DMS153 (cell line): Measurements from ENCODE around the gene RRM2.
A peak's percentile ranks its signal among the peaks of the same experiment; 100 is the strongest.
"Not testable (repeated sequence)": the region's sequence is repeated elsewhere in the genome, so short reads cannot be mapped to it uniquely, and the experiment has no call there.

Source experiments
- DNase-seq: peaks from one replicate; lab custom pipeline; 2025; lab: John Stamatoyannopoulos, UW

Gene RRM2

DNA sequence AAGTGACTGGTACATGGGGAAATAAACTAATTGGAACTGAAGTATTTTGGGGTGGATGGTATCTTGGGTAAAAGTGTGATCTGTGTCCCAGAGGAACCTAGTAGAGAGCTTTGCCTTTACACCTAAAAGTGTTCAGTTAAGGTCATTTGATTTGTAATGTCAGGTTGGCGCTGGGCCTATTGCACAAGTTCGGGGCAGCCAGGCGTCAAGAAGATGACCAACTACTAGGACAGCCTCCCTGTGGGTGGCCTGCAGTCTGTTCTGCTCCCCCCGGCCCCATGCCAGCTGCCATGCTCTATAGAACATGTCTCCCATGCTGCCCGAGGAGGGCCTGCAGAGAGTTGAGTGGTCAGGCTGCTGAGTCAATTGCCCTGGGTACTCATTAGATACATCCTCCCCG, 10.1 kb downstream of the RRM2 start:
- DNase-seq, result no peak

DNA sequence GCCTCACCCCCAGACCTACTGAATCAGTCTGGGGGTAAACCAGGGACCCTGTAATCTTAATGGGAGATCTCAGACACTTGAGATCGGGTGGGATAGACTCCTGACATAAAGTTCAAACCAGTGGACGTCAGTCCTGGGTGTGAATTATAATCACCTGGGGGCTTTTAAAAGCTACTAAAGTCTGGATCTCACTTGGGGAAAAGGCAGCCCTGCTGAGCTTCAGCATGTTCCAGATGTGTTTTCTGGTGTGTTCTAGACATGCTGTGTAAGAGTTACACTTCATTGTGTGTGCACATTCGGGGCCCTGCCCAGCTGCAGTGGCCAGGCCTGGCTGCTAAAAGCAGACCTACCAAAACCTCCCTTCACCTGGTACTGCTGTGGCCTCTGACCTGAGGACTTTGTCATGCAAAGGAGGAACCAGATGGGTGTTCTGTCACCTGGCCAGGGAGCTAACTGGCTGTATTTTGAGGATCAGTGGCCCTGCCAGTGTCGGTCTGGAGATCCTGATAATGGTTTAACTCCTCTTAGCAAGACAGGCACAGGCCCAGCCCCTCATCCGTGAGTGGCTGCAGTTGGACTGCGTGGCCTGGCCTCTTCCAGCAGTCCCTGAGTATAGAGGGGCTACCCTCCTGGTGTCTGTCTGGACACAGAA, 10.6 kb downstream of the RRM2 start:
- no peak for DNase-seq

DNA sequence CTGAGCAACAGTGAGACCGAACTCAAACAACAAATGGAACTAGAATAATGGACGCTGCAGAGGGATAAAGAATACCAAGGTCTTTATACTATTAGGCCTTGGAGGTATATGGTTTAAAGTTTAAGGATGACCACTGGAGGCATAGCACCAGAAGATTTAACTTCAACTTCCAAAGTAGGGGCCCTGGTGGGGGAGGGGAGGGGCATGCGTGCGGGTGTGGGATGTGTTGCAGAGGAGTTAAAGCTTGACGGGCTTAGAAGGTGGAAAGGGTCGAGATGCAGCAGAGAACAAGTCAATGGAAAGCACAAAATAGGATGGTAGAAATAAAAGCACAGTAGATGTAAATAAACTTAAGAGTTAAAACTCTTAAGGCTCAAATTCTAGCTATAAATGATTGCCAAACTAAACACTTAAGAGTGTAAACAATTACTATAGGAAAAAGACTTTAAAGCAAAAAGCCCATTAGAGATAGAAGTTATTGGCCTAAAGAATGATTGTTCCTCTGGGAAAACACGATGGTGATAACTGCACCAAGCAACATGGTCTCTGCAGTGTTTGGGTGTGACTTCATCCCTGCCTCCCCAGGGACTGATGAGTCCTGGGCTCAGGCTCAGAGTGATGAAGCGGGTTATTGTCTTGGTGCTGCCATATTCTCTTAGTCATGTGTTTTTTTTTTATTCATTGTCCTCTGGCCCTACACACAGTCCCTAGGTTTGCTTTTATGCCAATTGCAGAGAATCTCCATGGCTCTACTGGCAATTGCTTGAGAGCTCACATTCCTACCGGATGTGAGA, 13.0 kb downstream of the RRM2 start:
- peak; percentile 81 for DNase-seq

DNA sequence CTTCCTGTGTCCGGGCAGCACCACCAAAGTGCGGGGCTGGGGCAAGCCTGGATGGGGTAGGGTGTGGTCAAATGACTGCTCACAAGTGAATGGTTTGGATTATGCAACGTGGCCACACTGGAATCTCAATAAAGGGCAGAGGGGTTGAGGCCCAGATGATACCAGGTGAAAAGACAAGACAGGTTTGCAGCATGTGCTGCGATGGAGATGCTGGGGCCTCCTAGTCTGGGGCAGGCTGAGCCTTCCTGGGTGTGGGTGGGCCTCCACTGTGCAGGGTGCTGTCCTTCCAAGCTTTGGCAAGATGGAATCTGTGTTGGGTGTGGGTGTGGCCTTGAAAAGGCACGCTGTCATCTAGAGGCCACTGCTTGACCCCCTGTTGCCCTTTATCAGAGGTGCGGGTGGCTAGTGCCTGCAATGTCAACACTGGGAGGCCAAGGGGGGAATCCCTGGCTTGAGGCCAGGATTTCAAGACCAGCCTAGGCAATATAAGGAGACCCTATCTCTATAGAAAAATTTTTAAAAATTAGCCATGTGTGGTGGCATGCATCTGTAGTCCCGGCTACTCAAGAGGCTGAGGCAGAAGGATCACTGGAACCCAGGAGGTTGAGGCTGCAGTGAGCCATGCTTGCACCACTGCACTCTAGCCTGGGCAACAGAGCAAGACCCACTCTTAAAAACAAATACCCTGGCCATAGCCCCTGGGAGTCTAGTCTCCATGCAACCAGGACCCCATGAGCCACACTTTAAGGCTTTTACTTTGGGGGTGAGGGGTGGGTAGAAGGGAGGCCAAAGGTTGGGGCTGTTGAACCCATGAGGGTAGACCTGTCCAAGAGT, 13.8 kb downstream of the RRM2 start:
- no peak for DNase-seq

DNA sequence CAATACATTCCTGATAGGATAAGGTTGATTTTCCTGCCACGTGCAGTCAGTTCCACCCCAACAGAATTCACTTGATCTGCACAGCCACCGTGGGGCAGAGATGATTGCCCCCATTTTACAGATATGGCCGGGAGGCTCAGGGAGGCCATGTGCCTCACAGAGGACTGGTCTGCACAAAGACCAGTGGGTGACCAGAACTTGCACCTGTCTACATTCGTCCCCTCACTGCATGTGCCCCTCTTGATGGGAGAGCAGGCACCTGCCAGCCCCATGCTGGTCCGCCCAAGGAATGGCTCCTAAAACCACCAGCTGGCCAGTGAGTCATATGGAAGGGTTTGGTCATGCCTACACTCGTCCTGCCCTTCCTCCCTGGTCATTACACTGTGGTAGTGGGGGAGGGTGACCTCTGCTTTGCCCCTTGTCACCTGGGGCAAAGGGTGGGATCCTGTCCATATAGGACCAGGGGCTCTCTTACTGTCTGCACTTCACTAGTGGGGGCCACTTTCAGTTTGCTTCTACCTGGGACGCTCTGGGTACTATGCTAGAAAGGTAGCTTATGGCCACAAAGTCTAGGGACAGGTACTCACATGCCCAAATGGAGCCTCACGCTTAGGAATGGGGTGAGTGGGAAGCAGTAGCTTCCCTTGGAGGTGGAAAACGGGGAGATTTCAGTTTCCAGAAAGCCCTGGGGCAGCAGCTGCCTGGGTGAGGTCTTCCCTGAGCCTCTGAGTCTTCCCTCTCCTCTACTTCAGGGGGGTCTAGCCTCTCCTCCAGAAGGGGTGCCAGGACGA, 14.7 kb downstream of the RRM2 start:
- DNase-seq, result no peak

DNA sequence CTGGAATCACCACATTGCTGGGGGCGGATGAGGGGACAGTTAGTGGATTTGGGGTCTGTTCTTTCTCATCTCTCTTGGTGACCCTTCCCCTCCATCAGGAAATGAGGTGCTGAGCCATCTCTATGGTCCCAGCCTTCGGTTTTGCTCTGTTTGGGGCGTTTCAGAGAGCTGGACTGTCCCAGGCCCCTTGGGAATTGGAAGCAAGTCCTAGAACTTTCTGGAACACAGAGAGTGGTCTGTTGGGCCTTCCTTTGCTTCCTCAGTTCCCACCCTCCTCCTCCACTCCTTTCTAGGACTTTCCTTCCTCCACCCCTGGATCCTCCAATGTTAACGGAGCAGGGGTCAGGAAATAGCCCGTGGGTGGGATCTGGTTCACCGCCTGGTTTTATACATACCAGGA, 17.0 kb downstream of the RRM2 start:
- DNase-seq, result no peak

DNA sequence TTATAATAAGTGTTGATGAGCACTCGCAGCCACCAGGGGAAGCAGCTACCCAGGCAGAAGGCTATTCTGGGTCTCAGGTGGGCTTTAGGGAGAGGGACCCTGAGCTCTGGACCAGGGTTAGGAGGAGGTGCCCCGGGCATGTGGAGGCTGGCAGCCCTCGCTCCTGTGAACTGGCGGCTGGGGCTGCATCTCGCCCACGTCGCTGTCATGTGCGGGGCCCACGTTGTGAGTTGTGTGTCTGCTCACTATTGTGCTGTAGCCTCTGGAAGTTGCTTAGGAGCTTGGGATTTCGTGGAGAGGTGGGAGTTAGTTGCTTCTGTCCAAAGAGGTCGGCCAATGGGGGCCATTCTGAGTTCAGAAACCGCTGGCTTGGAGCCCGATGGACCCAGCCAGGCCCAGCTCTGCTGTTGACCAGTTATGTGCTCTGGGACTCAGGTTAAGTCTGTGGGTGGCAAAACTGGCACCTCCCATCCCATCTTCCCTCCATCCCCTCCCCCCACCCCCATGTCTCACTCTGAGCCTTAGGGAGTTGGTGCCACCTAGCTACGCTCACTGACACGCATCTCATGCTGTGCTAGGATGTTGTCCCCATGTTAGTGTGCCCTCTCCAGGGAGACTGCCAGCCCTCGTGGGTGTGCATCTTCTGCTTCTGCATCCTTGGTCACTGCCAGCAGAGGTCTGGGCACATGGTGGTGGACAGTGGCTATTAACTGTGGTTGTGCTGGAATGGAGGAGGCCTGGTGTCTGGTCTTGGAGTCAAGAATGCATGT, 18.5 kb downstream of the RRM2 start:
- no peak for DNase-seq

DNA sequence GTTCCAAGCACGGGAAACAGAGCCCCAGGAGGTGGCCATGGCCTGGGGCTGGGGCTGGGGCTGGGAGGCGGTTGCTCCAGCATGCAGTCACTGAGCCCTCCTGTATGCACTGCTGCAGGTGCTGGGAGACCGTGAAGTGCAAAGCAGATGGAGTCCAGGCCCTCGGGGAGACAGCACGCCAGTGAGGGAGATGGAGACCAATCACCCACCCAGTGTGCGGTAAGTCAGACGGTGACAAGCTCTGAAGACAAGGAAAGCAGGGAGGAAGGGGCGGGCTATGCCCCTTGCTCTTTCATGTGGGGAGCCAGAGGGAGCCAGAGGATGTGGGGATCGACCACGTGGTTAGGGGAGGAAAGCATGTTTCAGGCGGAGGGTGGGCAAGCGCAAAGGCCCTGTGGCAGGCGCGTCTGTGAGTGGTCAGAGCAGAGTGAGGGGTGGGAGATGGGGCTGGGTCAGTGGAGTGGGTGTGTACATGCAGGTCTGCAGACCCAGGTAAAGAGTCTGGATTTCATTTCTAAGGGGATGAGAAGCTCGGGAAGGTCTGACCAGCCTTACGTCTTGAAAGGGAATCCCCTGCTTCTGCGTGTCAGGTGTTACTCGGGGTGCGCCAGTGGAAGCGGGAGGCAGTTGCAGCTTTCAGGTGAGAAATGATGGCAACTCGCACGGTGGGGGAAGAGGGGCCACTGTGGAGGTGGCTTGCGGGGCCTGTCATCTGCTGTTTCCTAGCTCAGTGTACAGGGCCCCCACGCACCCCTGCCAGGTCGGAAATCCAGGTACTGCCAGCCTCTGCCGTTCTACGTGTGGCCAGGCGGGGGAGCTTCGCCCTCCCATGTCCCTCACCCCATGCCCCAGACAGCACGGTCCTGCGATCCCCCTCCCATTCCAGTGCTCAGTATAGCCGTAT, 19.4 kb downstream of the RRM2 start:
- DNase-seq, result no peak

DNA sequence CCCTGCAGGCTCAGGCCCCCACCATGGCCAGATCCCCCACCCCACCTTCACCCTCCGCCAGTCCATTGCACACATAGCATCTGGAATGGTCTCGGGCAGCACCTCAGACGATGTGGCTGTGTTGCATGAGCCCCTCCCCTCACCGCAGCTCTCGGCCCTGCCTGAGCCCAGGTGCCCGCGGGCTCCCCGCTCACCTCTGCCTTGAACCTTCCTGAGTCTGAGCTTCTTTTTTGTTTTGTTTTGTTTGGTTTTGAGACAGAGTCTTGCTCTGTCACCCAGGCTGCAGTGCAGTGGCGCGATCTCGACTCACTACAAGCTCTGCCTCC, 20.1 kb downstream of the RRM2 start:
- no peak for DNase-seq

DNA sequence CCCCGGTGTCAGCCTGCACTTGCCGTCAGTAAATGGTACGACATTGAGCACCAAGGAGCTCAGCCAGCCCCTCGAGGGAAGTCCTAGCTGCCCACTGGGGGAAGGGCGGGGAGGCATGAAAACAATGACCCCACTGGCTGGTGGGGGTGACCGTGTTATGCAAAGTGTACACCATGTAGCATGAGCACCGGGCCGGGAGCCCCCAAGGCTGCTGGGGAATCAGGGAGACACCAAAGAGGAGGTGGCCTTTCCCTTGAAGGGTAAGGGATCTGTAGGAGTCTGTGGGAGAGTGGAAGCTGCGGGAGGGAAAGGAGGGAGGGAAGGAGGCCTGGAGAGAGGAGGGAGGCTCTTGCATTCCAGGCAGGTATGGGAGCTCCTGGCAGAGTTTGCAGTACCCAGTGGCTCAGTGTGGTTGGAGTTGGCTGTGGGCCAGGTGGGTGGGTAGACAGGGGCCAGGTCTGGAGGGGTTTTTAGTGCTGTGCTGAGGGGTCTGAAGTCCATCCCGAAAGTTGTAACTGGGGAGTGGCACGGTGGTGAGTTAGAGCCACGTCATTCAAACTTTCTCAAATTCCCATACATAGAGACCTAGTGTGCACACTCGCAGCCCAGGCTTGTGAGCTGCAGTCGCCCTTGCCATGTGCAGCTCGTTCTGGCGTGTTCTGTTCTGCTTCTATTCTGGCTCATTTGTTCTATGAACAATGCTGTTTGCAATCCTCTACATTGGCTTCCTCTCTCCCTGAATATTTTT, 22.4 kb downstream of the RRM2 start:
- no peak for DNase-seq

DNA sequence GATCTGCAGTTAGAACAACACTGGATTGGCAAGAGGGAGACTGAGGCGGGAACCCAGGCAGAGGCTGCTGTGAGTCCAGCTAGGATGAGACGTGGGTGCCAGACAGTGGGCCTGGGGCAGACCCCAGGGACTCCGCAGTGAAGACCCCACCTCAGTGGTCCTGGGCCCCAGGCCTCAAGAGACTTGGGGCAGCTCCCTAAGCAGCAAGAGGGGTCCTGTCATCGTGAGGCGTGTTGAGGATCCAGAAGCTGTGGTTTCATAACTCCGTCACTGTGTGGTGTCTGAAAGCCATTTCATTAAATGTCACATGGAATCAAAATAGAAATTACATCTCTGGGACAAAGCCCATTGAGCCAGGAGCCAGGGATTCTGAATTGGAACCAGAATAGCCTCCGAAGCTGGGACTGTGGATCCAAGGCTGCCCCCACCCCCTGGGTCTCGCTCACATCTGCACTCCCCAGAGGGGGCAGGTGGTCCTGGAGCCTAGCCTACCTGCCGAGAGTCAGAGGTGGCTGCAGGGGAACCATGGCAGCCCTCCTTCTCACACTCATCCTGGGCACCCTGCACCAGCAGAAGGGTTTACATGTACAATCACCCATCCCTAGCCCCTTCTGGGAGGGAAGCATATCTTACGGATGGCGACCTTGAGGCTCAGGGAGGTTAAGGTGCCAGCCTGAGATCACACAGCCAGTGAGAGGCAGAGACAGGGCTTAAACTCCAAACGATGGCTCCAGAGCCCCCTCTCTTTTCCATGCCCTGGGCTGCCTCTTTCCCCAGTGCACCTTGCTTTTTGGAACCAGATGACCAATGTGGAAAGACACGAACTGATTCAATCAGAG, 23.2 kb downstream of the RRM2 start:
- DNase-seq, result no peak

DNA sequence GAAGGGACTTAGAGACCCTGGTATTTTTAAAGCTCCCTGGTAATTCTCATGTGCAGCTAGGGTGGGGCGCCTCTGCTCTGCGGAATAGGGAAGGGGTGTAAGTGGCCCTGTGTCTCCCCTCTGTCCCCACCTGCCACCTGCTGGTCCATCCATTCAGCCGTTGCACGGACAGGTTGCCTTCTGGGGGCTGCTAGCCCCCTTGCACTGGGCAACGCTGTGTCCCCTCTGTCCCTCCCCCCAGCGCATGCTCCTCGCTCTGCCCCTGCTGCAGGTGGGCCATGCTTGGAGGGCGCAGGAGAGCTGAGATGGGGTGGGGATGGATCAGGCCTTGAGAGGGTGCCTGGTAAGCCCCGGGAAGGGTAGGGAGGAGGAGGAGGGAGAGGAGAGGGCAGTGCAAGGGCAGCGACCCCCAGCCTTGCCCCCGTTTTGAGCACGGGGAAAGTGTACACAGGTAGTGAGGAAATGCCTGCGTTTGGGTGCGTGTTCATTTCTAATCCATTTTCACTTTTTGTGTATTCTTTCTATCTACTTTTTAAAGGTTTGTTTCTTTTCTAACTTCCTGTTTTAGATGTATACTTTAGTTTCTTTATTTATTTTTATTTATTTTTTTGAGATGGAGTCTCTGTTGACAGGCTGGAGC, 23.9 kb downstream of the RRM2 start:
- DNase-seq, result no peak

DNA sequence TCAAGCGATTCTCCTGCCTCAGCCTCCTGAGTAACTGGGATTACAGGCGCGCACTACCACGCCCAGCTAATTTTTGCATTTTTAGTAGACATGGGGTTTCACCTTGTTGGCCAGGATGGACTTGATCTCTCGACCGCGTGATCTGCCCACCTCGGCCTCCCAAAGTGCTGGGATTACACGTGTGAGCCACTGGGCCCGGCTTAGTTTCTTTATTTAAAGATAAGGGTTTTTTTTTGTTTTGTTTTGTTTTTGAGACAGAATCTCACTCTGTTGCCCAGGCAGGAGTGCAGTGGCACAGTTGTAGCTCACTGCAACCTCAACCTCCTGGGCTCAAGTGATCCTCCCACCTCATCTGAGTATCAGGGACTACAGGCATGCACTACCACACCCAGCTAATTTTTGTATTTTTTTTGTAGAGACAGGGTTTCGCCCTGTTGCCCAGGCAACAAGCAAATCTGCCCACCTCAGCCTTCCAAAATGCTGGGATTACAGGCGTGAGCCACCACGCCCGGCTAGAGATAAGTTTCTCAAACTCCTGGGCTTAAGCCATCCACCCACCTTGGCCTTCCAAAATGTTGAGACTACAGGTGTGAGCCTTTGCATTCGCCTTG, 24.6 kb downstream of the RRM2 start:
- not testable (repeated sequence) for DNase-seq

DNA sequence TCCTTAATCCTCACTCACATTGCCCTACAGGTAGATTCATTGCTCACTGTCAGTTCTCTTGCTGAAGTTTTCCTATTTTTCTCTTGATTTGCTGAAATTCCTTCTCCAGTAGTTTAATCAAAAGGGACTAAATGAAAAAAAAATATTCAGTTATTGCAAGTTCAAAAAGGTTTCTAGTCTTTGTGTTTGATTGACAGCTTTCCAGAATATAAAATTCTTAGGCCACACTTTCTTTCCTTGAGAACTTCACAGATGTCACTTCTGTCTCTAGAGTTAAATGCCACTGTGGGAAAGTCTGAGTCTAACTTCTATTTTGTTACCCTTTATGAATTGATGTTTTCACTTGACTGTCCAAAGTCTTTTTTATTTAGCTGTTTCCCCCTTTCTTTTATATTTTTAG, 25.7 kb downstream of the RRM2 start:
- no peak for DNase-seq

DNA sequence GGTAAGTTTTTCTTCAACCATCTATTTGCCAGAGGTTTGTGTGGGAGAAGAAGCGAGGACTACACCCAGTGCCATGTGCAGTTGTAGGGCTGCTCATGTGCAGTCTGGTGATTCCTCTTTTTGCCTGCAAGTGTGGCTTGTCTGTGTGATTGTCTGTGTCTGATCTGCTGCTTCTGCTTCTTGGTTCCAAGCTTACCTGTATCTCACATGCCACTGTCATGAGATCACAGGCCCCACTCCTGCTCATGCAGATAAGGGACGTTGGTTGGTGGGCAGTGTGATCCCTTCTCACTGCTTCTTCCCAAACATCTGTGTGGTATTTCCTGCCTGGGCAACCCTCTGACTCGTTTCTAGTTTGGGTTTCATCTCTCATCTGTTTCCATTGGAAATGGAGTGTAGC, 27.1 kb downstream of the RRM2 start:
- DNase-seq, result no peak

DNA sequence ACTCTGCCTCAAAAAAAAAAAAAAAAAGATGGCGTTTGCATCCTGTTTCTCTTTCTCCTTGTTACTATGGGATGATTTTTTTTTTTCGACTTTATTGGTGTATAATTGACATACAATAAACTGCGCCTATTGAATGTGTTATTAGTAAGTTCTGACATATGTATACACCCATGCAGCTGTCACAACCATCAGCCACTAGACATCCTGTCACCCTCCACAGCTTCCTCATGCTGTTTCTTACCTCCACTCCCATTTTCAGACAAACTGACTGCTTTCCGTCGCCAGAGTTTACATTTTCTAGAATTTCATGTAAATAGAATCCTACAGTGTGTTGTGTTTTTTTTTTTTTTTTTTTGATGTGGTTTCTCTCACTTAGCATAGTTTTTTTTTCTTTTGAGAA, 27.9 kb downstream of the RRM2 start:
- no peak for DNase-seq

DNA sequence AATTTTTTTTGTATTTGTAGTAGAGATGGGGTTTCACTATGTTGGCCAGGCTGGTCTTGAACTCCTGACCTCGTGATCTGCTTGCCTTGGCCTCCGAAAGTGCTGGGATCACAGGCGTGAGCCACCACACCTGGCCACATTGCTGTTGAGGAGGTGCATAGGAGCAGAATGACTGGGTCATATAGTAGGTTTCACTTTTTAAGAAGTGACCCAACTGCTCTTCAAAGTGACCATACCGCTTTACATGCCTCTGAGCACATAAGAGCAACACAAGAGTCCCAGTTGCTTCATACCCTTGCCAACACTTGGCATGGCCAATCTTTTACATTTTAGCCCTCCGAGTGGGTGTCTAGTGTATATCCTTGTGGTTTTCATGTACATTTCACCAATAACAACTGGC, 28.9 kb downstream of the RRM2 start:
- no peak for DNase-seq

DNA sequence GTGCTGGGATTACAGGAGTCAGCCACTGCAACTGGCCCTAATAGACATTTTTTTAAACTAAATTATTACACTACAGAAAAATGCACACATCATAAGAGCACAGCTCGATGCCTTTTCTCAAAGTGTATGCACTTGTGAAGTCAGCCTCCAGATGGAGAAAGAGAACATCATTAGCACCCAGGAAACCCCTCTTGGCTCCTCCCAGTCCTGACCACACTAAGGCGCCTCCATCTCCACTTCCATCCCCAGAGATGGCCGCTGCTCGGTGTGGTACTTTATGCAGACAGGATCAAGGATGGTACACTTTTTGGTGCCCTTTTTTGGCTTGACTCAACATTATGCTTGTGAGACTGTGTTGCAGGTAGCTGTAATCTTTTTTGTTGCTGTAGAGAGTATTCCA, 34.8 kb downstream of the RRM2 start:
- DNase-seq, result no peak
